Stromal cell of bone marrow (primary cell): ENCODE results near the gene MARCHF9.
"Not testable (repeated sequence)": the region's sequence is repeated elsewhere in the genome, so short reads cannot be mapped to it uniquely, and the experiment has no call there.

Source experiments
- DNase-seq: peaks from one replicate; pipeline ENCODE4 v3.0.0-alpha.2; 2012; ENCODE audit warnings: low read depth

Gene MARCHF9, protein sequence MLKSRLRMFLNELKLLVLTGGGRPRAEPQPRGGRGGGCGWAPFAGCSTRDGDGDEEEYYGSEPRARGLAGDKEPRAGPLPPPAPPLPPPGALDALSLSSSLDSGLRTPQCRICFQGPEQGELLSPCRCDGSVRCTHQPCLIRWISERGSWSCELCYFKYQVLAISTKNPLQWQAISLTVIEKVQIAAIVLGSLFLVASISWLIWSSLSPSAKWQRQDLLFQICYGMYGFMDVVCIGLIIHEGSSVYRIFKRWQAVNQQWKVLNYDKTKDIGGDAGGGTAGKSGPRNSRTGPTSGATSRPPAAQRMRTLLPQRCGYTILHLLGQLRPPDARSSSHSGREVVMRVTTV

DNA sequence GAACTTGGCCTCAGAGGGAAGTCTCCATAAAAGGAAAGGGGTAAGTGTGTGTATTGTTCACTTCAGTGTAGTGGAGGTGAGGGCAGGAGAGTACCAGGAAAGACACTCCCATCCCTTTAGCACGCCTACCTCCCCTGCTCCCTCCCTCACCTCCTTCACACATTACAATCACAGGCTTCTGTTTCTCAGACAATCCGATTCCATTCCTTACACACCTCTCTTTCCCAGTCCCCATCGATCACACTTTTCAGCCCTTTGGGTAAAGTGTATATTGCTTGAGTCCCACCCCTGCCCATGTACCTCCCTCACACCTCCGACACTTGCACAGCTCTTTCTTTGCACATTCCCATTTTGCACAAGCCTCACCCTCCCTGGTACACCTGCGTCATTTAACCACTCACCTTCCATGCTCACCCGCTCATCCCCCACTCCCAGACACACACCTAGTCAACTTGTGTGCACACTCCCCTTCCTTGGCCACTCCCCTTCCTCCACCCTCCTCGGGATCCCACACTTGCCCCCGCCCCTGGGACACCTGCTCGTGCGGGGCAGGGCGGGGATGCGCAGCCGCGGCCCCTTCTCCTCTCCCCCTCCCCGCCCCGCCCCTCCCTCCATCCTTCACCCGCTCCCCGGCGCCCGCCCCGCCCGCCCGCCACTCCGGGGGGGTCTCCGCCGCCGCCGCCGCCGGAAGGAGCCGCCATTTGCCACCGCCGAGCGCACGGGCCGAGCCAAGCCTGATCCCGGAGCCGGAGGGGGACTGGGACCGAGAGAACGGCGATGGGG, at the start of gene MARCHF9:
Gene MARCHF9 (plus strand): TSS at position 693 of the 783 bp plus-strand sequence. CDS start 426 bp downstream, outside the sequence.
- no peak for DNase-seq

- DNase-seq: no peak
Observed at GRCh38 chr12:57707250-57707649, 47.7 kb upstream of the MARCHF9 start.

DNA sequence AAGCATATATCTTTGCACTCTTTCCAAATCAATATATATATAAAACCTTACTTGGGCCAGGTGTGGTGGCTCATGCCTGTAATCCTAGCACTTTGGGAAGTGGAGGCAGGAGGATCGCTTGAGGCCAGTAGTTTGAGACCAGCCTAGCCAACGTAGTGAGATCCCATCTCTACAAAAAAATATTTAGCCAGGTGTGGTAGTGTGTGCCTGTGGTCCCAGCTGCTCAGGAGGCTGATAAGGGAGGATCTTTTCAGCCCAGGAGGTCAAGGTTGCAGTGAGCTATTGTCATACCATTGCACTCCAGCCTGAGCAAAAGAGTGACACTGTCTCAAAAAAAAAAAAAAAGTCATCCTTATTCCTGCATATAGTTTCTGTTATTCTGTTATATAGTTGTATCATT, 46.6 kb upstream of the MARCHF9 start:
- no peak for DNase-seq

DNA sequence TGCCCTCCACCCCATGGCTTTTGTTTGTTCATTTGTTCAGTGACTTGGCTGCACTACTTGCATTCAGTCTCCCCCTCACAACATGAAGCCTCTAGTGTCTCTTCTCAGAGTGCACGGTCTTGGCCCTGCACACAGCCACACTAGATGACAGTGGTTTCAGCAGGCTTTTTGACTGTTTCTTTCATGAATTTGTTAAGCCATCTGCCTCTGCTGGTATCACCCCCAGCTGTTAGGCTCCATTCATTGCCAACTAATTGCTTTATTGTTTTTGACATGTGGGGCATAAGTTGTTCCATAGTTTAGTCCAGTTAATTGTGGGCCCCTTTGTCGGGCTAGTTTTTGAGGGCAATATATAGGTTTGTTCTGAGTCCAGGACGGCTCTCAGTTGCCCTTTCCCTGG, 42.2 kb upstream of the MARCHF9 start:
- DNase-seq: no peak

- no peak for DNase-seq
Observed at GRCh38 chr12:57713209-57713608, 41.7 kb upstream of the MARCHF9 start.

- not testable (repeated sequence) for DNase-seq
Observed at GRCh38 chr12:57715036-57715748, 39.7 kb upstream of the MARCHF9 start.

DNA sequence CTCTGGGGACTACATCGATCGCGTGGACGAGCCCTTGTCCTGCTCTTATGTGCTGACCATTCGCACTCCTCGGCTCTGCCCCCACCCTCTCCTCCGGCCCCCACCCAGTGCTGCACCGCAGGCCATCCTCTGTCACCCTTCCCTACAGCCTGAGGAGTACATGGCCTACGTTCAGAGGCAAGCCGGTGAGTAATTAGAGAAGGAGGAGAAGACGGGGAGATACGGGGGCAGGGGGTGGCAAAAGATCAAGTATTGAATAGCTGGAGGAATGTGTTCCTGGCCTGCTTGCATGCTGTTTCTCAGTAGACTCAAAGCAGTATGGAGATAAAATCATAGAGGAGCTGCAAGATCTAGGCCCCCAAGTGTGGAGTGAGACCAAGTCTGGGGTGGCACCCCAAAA, 39.1 kb upstream of the MARCHF9 start:
- DNase-seq: no peak

DNA sequence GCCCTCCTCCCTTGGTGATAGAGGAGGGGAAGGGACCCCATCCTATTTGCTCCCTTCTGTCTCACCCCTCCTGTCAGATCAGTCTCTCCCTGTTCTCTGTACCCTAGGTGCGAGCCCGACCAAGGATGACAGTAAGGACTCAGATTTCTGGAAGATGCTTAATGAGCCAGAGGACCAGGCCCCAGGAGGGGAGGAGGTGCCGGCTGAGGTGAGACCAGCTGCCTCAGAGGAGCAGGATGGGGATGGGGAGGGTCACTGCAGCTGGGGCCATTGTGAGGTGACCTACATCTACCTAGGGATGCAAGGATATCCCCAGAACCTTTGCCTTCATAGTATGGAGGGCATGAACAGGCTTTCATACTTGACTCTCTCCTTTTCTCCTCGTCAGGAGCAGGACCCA, 38.6 kb upstream of the MARCHF9 start:
- DNase-seq: no peak

GRCh38 chr12:57717131-57717530, 37.8 kb upstream of the MARCHF9 start:
- no peak for DNase-seq

DNA sequence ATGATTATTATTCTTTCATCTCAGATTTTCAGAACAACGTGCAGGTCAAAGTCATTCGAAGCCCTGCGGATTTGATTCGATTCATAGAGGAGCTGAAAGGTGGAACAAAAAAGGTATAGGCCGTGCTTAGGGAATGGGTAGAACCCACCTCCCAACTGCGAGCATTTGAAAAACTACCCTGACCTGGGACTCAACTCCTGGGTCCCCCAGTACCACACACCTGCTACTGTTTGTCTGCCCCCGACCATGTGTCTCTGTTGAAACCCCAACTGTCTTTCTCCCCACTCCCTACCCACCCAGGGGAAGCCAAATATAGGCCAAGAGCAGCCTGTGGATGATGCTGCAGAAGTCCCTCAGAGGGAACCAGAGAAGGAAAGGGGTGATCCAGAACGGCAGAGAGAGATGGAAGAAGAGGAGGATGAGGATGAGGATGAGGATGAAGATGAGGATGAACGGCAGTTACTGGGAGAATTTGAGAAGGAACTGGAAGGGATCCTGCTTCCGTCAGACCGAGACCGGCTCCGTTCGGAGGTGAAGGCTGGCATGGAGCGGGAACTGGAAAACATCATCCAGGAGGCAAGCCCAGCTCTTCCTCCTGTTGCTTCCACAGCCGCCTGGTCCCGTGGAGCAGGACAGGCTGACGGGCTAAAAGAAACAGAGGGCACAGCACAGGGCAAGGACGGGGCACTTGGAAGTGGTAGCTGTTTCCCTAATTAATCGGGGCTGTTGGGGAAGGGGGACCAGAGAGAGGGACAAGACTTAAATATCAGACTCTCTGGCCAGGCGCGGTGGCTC, 36.9 kb upstream of the MARCHF9 start:
- DNase-seq: no peak

GRCh38 chr12:57718641-57719528, 36.0 kb upstream of the MARCHF9 start:
- no peak for DNase-seq

DNA sequence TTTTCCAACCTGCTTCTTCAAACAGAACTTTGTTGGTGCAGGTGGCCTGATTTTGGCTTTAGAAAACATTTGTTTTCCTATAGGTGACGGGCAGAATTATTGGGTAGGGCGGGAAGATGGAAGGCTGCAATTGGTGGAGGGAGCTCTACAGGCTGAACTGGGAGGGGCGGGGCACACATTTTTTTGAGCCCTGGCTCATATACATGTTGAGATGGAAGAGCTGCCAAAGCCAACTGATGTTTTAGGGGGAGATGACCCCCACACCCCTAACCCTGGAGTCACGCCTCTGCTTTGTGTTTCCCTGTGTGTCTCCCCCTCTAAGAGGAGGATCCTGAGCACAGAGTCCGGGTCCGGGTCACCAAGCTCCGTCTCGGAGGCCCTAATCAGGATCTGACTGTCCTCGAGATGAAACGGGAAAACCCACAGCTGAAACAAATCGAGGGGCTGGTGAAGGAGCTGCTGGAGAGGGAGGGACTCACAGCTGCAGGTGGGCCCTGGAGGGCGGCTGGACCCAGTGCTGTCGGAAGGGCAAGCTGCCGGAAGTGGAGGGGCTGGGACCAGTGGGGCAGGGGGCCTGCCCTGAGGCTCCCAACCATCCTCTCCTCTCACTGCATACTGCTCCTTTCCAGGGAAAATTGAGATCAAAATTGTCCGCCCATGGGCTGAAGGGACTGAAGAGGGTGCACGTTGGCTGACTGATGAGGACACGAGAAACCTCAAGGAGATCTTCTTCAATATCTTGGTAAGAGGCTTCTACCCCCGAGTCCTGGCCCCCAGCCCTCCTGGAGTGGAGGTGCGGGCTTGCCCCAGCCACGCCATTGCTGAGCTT, 34.9 kb upstream of the MARCHF9 start:
- DNase-seq: no peak

DNA sequence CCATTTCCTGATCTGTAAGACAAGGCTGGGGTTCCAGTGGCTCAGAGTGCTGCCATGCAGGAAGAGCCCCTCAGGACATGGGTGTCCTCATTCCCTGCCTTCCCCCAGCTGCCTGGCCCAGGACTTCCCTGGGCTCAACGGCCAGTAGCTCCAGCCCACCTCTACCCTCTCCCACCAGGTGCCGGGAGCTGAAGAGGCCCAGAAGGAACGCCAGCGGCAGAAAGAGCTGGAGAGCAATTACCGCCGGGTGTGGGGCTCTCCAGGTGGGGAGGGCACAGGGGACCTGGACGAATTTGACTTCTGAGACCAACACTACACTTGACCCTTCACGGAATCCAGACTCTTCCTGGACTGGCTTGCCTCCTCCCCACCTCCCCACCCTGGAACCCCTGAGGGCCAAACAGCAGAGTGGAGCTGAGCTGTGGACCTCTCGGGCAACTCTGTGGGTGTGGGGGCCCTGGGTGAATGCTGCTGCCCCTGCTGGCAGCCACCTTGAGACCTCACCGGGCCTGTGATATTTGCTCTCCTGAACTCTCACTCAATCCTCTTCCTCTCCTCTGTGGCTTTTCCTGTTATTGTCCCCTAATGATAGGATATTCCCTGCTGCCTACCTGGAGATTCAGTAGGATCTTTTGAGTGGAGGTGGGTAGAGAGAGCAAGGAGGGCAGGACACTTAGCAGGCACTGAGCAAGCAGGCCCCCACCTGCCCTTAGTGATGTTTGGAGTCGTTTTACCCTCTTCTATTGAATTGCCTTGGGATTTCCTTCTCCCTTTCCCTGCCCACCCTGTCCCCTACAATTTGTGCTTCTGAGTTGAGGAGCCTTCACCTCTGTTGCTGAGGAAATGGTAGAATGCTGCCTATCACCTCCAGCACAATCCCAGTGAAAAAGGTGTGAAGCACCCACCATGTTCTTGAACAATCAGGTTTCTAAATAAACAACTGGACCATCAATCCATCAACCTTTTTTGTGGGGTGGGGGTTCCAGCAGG, 34.0 kb upstream of the MARCHF9 start:
- no peak for DNase-seq

DNA sequence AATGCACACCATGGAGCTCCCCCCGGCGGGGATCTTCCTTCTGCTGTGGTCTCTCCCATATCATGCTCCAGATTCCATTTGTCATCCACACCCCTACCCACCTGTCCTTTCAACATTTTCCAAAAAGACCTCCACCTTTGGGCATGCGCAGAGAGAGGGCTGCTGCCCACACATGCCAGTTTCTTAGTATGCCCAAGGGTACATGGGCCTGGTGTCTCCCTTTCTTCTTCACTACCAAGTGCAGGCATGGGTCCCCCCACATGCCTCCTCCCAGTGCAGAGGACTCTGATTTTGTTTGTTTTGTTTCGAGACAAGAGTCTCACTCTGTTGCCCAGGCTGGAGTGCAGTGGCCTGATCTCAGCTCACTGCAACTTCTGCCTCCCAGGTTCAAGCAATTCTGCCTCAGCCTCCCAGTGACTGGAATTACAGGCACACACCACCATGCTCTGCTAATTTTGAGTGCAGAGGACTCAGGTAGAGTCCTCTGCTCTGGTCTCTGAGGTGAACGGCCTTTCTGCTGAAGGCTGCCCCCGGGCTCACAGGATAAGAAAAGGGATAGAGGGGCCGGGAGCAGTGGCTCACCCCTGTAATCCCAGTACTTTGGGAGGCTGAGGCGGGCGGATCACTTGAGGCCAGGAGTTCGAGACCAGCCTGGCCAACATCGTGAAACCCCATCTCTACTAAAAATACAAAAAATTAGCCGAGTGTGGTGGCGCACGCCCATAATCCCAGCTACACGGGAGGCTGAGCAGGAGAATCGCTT, 32.9 kb upstream of the MARCHF9 start:
- not testable (repeated sequence) for DNase-seq

GRCh38 chr12:57722716-57723629, 31.9 kb upstream of the MARCHF9 start:
- no peak for DNase-seq

DNA sequence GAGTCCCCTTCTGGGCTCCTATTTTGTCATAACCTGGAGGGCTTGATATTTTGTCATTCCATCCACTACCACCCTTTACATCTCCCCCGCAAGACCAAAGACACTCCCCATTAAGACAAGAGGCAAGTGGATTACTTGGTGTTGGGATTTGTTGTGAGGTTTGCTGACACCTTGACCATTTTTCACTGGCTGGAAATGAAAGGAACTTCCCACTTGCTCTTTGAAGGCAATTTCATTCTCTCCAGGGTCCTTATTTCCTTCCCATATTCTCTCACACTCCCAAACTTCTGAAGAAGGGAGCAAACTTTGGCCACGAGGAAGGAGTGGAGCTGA, 31.3 kb upstream of the MARCHF9 start:
- DNase-seq: no peak
